NCI-H1436 (cell line): ENCODE data around the gene PTRHD1.
A peak's percentile ranks its signal among the peaks of the same experiment; 100 is the strongest.

Source experiments
- DNase-seq: peaks from one replicate; lab custom pipeline; 2025; lab: John Stamatoyannopoulos, UW

The PTRHD1 gene

GRCh38 chr2:24830351-24830750 lies 37.2 kb upstream of the PTRHD1 start:
- DNase-seq: no peak

GRCh38 chr2:24828238-24828996 lies 35.2 kb upstream of the PTRHD1 start:
- DNase-seq: no peak

GRCh38 chr2:24827321-24828237 lies 34.4 kb upstream of the PTRHD1 start:
- peak; percentile 67 for DNase-seq

GRCh38 chr2:24826773-24827145 lies 33.6 kb upstream of the PTRHD1 start:
- DNase-seq: no peak

GRCh38 chr2:24825883-24826772 lies 32.9 kb upstream of the PTRHD1 start:
- DNase-seq: no peak

DNA sequence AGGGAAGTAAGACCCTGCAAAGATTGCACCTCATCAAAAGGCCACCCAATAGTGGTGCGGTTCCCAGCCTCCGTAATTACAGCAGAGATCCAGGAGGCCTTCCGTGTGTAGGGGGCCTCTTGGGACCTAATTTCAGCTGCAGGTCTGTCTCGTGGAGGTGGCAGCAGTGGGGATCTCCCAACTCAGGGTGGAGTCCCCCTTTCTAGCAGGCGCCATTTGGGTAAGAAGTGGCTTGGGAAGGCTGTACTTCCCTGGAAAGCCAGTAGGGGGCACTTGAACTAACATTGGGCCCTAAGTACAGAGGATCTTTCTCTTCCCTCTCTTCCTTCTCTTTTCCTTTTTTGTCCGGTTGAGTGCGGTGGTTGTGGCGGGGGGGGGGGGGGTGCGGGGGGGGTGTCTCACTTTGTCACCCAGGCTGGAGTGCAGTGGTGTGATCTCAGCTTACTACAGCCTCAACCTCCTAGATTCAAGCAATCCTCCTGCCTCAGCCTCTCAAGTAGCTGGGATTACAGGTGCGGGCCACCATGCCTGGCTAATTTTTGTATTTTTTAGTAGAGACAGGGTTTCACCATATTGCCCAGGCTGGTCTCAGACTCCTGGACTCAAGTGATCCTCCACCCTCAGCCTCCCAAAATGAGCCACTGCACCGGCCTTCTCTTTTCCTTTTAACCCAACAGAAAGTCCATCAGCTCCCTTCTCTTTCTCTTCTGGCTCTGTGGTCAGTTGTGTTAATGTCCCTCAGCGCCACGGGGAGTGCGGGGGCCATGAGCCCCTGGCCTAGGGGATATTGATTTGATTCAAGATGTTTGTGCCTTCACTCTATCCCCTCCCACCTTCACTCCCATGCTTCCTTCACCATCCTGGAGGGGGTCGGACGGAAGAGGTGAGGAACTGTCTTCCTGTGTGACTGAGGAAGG lies 32.0 kb upstream of the PTRHD1 start:
- no peak for DNase-seq

- DNase-seq: no peak
Observed at GRCh38 chr2:24824071-24824588, 30.9 kb upstream of the PTRHD1 start.

GRCh38 chr2:24822049-24822706 lies 29.0 kb upstream of the PTRHD1 start:
- no peak for DNase-seq

DNA sequence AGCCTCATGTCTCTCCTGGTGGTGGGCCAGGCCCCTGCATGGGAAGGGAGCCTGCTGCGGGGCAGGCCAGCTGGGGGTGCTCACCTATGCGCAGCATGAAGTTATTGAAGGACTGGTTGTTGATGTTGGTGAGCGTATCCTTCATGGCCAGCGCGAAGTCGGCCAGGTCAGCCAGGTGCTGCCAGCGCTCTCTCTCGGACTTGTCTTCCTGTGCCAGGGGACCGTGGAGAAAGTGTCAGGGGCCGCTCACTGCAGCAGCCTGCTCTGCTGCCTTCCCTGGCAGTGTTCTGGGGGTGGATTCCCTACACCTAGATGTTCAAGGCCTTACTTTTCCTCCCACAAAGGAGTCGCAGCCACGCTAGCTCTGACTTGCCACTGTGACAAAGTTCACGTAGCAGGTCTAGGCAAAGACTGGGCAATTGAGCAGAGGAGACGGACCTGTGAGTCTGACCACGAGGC lies 28.3 kb upstream of the PTRHD1 start:
- no peak for DNase-seq

GRCh38 chr2:24820598-24821432 lies 27.6 kb upstream of the PTRHD1 start:
- DNase-seq: no peak

- DNase-seq: no peak
Observed at GRCh38 chr2:24820175-24820513, 27.0 kb upstream of the PTRHD1 start.

GRCh38 chr2:24819442-24820174 lies 26.4 kb upstream of the PTRHD1 start:
- no peak for DNase-seq

- no peak for DNase-seq
Observed at GRCh38 chr2:24818721-24819167, 25.6 kb upstream of the PTRHD1 start.

- no peak for DNase-seq
Observed at GRCh38 chr2:24816884-24817283, 23.7 kb upstream of the PTRHD1 start.

DNA sequence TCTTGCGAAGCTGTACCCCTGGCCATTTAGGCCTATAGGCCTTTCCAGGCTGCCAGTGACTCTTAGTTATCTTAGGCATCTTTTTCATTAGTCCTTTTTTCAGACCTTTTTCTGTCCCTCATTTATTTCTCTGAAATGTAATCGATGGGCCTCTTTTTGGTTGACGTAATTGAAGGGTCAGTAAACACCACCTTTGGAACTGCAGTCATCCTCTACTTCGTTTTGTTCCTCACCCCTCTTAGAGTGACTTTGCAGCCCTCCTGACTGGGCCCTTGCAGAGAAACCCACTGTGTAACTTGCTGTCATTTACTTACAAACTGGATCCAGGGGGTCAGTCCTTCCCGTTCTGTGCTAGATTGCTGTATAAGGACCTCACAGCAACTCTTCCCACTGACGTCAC lies 23.2 kb upstream of the PTRHD1 start:
- DNase-seq: no peak

- DNase-seq: no peak
Observed at GRCh38 chr2:24815171-24815570, 22.0 kb upstream of the PTRHD1 start.

DNA sequence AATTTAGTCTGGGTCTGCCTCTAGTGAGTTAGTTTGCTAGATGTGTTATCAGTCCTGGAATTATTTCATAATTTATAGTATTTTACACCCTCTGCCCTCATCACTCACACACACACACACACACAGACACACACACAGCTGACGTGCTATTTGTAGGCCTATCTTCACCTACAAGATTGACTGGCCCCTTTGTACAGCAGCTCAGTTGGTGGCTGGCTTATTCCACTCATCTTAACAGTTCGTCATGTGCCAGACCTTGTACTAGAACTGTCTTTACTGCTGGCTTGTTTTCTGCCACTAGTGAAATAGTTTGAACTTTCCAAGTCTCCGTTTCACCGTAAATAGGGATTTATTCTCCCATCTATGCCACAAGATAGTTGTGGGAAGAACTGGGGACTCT lies 21.3 kb upstream of the PTRHD1 start:
- DNase-seq: no peak

GRCh38 chr2:24813691-24814137 lies 20.5 kb upstream of the PTRHD1 start:
- DNase-seq: no peak
